PC-9 (cell line): ENCODE results near the gene APLF. TPM values are rescaled to one million over a fixed set of nuclear protein-coding genes. Genes with fewer than 3 reads are reported as not detected.

Experiments used
- BruUV-seq: library from RNA; stranded (reverse); fragments of 400-500 nt; replicated peaks from 2 replicates; lab custom pipeline; 2021; lab: Mats Ljungman, UMichigan
- CTCF ChIA-PET: fragments of 300-600 bp; sonication (Branson Sonifier 250); formaldehyde crosslinking; loops from one replicate; lab custom pipeline; 2022; ENCODE audit warnings: antibody characterized with exemption; lab: Charles Lee
- POLR2A ChIA-PET: fragments of 300-600 bp; sonication (Branson Sonifier 250); formaldehyde crosslinking; loops from one replicate; lab custom pipeline; 2022; ENCODE audit warnings: antibody characterized with exemption; ENCODE audit not compliant: unreplicated experiment; lab: Charles Lee
- DNase-seq, 2 experiments: peaks; one replicate each; pipeline versions ENCODE4 v3.0.0 to v3.0.0-alpha.2; 2015 to 2022; ENCODE audit warnings: mixed read lengths in 1 of 2
- H2AFZ ChIP-seq: fragments of 200-600 bp; sonication (generic); 2 replicates; pipeline ENCODE4 v1.8.1; 2017; ENCODE audit warnings: antibody characterized with exemption
- H3F3A ChIP-seq: fragments of 200-600 bp; sonication (generic); 2 replicates; pipeline ENCODE4 v1.8.1; 2017; ENCODE audit warnings: antibody characterized with exemption, mild to moderate bottlenecking, low read depth; ENCODE audit not compliant: insufficient read depth
- H3K27ac ChIP-seq: fragments of 200-600 bp; sonication (generic); 2 replicates; pipeline ENCODE4 v1.6.1; 2016; ENCODE audit warnings: mixed run types
- H3K27me3 ChIP-seq: fragments of 200-600 bp; sonication (generic); 2 replicates; pipeline ENCODE4 v1.6.1; 2016; ENCODE audit warnings: low read depth, mixed run types; ENCODE audit not compliant: insufficient read depth
- H3K36me3 ChIP-seq: fragments of 200-600 bp; sonication (generic); 2 replicates; pipeline ENCODE4 v1.6.1; 2016; ENCODE audit warnings: low read depth, mixed run types
- H3K4me1 ChIP-seq: fragments of 200-600 bp; sonication (generic); replicated peaks from 2 replicates; pipeline ENCODE4 v1.6.1; 2016; ENCODE audit warnings: mixed run types; ENCODE audit not compliant: insufficient read depth
- H3K4me2 ChIP-seq: fragments of 200-600 bp; sonication (generic); 2 replicates; pipeline ENCODE4 v1.6.1; 2017; ENCODE audit warnings: mixed run types
- H3K4me3 ChIP-seq: fragments of 200-600 bp; sonication (generic); 2 replicates; pipeline ENCODE4 v1.6.1; 2016; ENCODE audit warnings: mixed run types
- H3K79me2 ChIP-seq: fragments of 200-600 bp; sonication (generic); 2 replicates; pipeline ENCODE4 v1.6.1; 2017; ENCODE audit warnings: low read depth, mixed run types
- H3K9me2 ChIP-seq: fragments of 200-600 bp; sonication (generic); 2 replicates; pipeline ENCODE4 v1.8.1; 2017; ENCODE audit warnings: mild to moderate bottlenecking; ENCODE audit not compliant: insufficient read depth
- H3K9me3 ChIP-seq: fragments of 200-600 bp; sonication (generic); 2 replicates; pipeline ENCODE4 v1.8.1; 2016; ENCODE audit warnings: low read depth; ENCODE audit not compliant: insufficient read depth
- H4K20me1 ChIP-seq: fragments of 200-600 bp; sonication (generic); 2 replicates; pipeline ENCODE4 v1.8.1; 2017; ENCODE audit not compliant: insufficient read depth
- EZH2 ChIP-seq: fragments of 200-600 bp; sonication (generic); IDR thresholded peaks from 2 replicates; pipeline ENCODE4 v1.8.0; 2017; ENCODE audit warnings: antibody characterized with exemption, low read depth
- intact Hi-C: fragments of 100-400 bp; cut with micrococcal nuclease; formaldehyde crosslinking; loops from one replicate; pipeline ENCODE4 v1.10.0; 2022; ENCODE audit not compliant: unreplicated experiment
- total RNA-seq: library from RNA; stranded (reverse); gene quantifications from 2 replicates; pipeline ENCODE4 v1.2.3, GENCODE V29; 2021
- TF ChIP-seq, protein P1 (sequence below): fragments of 200-600 bp; sonication (generic); conservative IDR thresholded peaks from 2 replicates; pipeline ENCODE4 v1.6.1; 2017; ENCODE audit warnings: mixed run types, antibody characterized with exemption, mild to moderate bottlenecking, moderate library complexity

Gene APLF
- total RNA-seq, 1 experiment from 2014 or later, result 4.5 TPM

GRCh38 chr2:68574202-68574791 lies 106.9 kb downstream of the APLF start:
- no peak for DNase-seq
- Histone ChIP-seq H3K4me1 (no peaks in the 10 kb centered on the region), H4K20me1 (no peaks in the 10 kb centered on the region), H3K27ac (no peak overlapping the region), H3K36me3 (no peaks in the 10 kb centered on the region), H3K4me2 (no peak overlapping the region), H3K9me2 (no peaks in the 10 kb centered on the region; the same call in 1 of the 2 replicates), H3K4me3 (no peak overlapping the region), H3K9me3 (no peaks in the 10 kb centered on the region), H3K79me2 (no peaks in the 10 kb centered on the region), H3K27me3 (no peaks in the 10 kb centered on the region), H3F3A (no peaks in the 10 kb centered on the region), H2AFZ (no peak overlapping the region)
- no peak for TF ChIP-seq EZH2
- TF ChIP-seq, protein P1, sequence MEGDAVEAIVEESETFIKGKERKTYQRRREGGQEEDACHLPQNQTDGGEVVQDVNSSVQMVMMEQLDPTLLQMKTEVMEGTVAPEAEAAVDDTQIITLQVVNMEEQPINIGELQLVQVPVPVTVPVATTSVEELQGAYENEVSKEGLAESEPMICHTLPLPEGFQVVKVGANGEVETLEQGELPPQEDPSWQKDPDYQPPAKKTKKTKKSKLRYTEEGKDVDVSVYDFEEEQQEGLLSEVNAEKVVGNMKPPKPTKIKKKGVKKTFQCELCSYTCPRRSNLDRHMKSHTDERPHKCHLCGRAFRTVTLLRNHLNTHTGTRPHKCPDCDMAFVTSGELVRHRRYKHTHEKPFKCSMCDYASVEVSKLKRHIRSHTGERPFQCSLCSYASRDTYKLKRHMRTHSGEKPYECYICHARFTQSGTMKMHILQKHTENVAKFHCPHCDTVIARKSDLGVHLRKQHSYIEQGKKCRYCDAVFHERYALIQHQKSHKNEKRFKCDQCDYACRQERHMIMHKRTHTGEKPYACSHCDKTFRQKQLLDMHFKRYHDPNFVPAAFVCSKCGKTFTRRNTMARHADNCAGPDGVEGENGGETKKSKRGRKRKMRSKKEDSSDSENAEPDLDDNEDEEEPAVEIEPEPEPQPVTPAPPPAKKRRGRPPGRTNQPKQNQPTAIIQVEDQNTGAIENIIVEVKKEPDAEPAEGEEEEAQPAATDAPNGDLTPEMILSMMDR, result no peak
- intact Hi-C loops, result no loop called here
- ChIA-PET CTCF (no interaction called here), POLR2A (no interaction called here)
- no TSS peak for BruUV-seq

DNA sequence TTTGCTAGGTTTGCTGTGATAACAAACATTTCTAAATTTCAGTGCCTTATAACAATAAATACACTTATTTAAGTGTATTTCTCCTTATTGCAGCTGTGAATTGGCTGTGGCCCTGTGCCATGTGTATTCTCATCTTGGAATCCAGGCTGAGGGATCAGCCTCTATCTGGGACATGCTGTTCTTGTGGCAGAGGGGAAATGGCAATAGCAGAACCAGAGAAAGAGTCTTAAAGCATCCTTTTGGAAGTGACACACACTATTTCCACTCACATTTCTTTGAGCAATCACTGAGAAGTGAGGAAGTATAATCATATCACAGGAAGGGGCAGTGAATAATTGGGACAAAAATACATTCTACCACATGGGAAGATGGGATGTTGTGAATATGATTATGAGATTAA lies 109.8 kb downstream of the APLF start:
- no peaks in the 10 kb centered on the region for H3K4me1 ChIP-seq
- no peak overlapping the region for H3K27ac ChIP-seq
- CTCF ChIA-PET, result no interaction called here
- H2AFZ ChIP-seq, result no peak overlapping the region
- no peaks in the 10 kb centered on the region for H3K27me3 ChIP-seq
- POLR2A ChIA-PET, result no interaction called here
- H3F3A ChIP-seq, result no peaks in the 10 kb centered on the region
- no peaks in the 10 kb centered on the region for H4K20me1 ChIP-seq
- BruUV-seq, result no TSS peak
- TF ChIP-seq, protein P1, result no peak
- no peak for TF ChIP-seq EZH2
- H3K36me3 ChIP-seq, result no peaks in the 10 kb centered on the region
- H3K4me2 ChIP-seq, result no peak overlapping the region
- no peaks in the 10 kb centered on the region for H3K79me2 ChIP-seq
- H3K9me3 ChIP-seq, result no peaks in the 10 kb centered on the region
- no peak overlapping the region for H3K4me3 ChIP-seq
- H3K9me2 ChIP-seq, result no peaks in the 10 kb centered on the region; the same call in 1 of the 2 replicates
- DNase-seq, result no peak
- intact Hi-C loops, result no loop called here

DNA sequence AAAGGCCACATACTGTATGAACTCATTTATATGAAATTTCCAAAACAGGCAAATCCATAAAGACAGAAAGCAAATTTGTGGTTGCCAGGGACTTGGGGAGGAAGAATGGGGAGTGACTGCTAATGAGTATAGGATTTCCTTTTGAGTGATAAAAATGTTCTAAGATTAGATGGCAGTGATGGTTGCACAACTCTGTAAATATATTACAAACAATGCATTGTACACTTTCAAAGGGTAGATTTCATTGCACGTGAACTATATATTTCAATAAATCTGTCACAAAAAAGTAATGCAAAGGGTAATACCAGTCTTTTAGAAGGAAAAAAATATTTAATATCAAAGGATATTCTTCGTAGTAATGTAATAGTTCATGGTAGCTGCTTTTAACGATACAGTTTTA lies 112.3 kb downstream of the APLF start:
- Histone ChIP-seq H3K79me2 (no peaks in the 10 kb centered on the region), H3K4me3 (no peak overlapping the region), H3K27me3 (no peaks in the 10 kb centered on the region), H3K4me1 (no peaks in the 10 kb centered on the region), H3K36me3 (no peaks in the 10 kb centered on the region), H3K9me3 (no peaks in the 10 kb centered on the region), H3K9me2 (no peaks in the 10 kb centered on the region; the same call in 1 of the 2 replicates), H3F3A (no peaks in the 10 kb centered on the region), H3K4me2 (no peak overlapping the region), H3K27ac (no peak overlapping the region), H2AFZ (no peak overlapping the region), H4K20me1 (no peaks in the 10 kb centered on the region)
- TF ChIP-seq, protein P1, result no peak
- no peak for TF ChIP-seq EZH2
- CTCF ChIA-PET, result no interaction called here
- intact Hi-C loops, result no loop called here
- POLR2A ChIA-PET, result no interaction called here
- no TSS peak for BruUV-seq
- DNase-seq, result no peak
